Choroid plexus epithelial cell (primary cell): Measurements from ENCODE around the gene CRTAP.
A peak's percentile ranks its signal among the peaks of the same experiment; 100 is the strongest.
"Not testable (repeated sequence)": the region's sequence is repeated elsewhere in the genome, so short reads cannot be mapped to it uniquely, and the experiment has no call there.

ENCODE experiments used
- DNase-seq: peaks from one replicate; pipeline ENCODE4 v3.0.0-alpha.2; 2010; ENCODE audit warnings: low read depth
- H3K4me3 ChIP-seq: 2 replicates; pipeline ENCODE4 v1.5.1; 2011; ENCODE audit warnings: low read depth, mild to moderate bottlenecking, control low read depth, low read length, moderate library complexity
- CTCF ChIP-seq: conservative IDR thresholded peaks from 2 replicates; pipeline ENCODE4 v1.5.1; 2011; ENCODE audit warnings: low read depth, mild to moderate bottlenecking, control low read depth, inconsistent platforms, low read length, moderate library complexity

CRTAP gene

GRCh38 chr3:33113772-33114621 lies at the start of gene CRTAP:
TSS of gene CRTAP (plus strand) at chr3:33114014. CDS start at chr3:33114078, 64 bp downstream.
- no peak for TF ChIP-seq CTCF
- peak within 1 kb of the TSS; percentile 77 for H3K4me3 ChIP-seq
- DNase-seq = peak; percentile 98

GRCh38 chr3:33064929-33065328 lies 48.9 kb upstream of the CRTAP start:
- H3K4me3 ChIP-seq = no peak overlapping the region
- no peak for DNase-seq
- no peak for TF ChIP-seq CTCF

GRCh38 chr3:33067484-33067883 lies 46.3 kb upstream of the CRTAP start:
- no peak for DNase-seq
- no peak overlapping the region for H3K4me3 ChIP-seq
- no peak for TF ChIP-seq CTCF

- not testable (repeated sequence) for DNase-seq, H3K4me3 ChIP-seq
Observed at GRCh38 chr3:33069862-33070261, 44.0 kb upstream of the CRTAP start.

- TF ChIP-seq CTCF = no peak
- no peak for DNase-seq
- H3K4me3 ChIP-seq = no peak overlapping the region
Observed at GRCh38 chr3:33071181-33071580, 42.6 kb upstream of the CRTAP start.

- DNase-seq = no peak
- no peak overlapping the region for H3K4me3 ChIP-seq
- no peak for TF ChIP-seq CTCF
Observed at GRCh38 chr3:33071946-33072345, 41.9 kb upstream of the CRTAP start.

GRCh38 chr3:33074217-33075067 lies 39.4 kb upstream of the CRTAP start:
- DNase-seq = peak; percentile 83
- no peak overlapping the region for H3K4me3 ChIP-seq
- peak; percentile 100 for TF ChIP-seq CTCF
